Neural cell (in vitro differentiated cells): ENCODE data around the gene TYSND1.

Source experiments
- CTCF ChIP-seq: fragments of 450-650 bp; IDR thresholded peaks from 2 replicates; pipeline ENCODE4 v1.5.1; 2014; ENCODE audit warnings: antibody characterized with exemption, mild to moderate bottlenecking, moderate library complexity; ENCODE audit not compliant: poor library complexity, severe bottlenecking
- EP300 ChIP-seq: fragments of 450-650 bp; conservative IDR thresholded peaks from 2 replicates; pipeline ENCODE4 v1.6.1; 2014; ENCODE audit warnings: antibody characterized with exemption, mild to moderate bottlenecking, moderate library complexity; ENCODE audit not compliant: poor library complexity, severe bottlenecking
- MXI1 ChIP-seq: fragments of 450-650 bp; conservative IDR thresholded peaks from 2 replicates; pipeline ENCODE4 v1.6.1; 2014; ENCODE audit warnings: antibody characterized with exemption, mild to moderate bottlenecking; ENCODE audit not compliant: poor library complexity, severe bottlenecking
- POLR2AphosphoS5 ChIP-seq: IDR thresholded peaks from 2 replicates; pipeline ENCODE4 v1.6.1; 2012
- REST ChIP-seq: IDR thresholded peaks from 2 replicates; pipeline ENCODE4 v1.6.1; 2012; ENCODE audit warnings: borderline replicate concordance
- SMC3 ChIP-seq: fragments of 450-650 bp; conservative IDR thresholded peaks from 2 replicates; pipeline ENCODE4 v1.6.1; 2014; ENCODE audit warnings: antibody characterized with exemption, mild to moderate bottlenecking, moderate library complexity; ENCODE audit not compliant: poor library complexity
- TAF1 ChIP-seq: IDR thresholded peaks from 2 replicates; pipeline ENCODE4 v1.6.1; 2012; ENCODE audit warnings: low read depth

DNA sequence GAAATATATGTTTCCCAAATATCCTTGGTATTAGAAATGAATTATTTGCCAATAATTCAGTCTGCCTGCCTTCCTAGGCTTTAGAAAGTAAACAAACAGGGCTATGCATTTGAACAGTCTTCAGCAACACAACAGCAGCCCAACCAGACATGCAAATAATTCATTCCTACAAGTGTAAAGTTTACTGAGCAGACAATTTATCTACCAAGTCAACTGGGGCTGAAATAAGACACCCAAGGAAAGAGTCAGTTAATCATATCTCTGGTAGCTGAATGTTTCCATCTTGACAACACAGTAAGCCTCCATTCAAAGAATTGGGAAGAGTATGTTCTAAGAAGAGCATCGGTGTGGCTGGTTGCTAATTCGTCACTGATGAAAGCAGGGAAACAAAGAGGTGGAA is 52.2 kb downstream of the TYSND1 start:
- no peak for TF ChIP-seq CTCF
- TF ChIP-seq REST: no peak
- no peak for TF ChIP-seq MXI1
- no peak for TF ChIP-seq EP300
- TF ChIP-seq SMC3: no peak
- TF ChIP-seq POLR2AphosphoS5: no peak
- TF ChIP-seq TAF1: no peak
